ENCODE measurements around the gene ZNF148.
"Not testable (repeated sequence)": the region's sequence is repeated elsewhere in the genome, so short reads cannot be mapped to it uniquely, and the experiment has no call there.

The ZNF148 gene

GRCh38 chr3:125374996-125375941 is at the start of gene ZNF148:
ZNF148 (minus strand) TSS chr3:125375325; CDS start chr3:125313640, 61,685 bp downstream.
- DNase-seq = peak; percentile 56

- no peak for DNase-seq
Observed at GRCh38 chr3:125418306-125418705, 43.2 kb upstream of the ZNF148 start.

- no peak for DNase-seq
Observed at GRCh38 chr3:125416235-125416634, 41.1 kb upstream of the ZNF148 start.

- no peak for DNase-seq
Observed at GRCh38 chr3:125414669-125415068, 39.5 kb upstream of the ZNF148 start.

- DNase-seq = no peak
Observed at GRCh38 chr3:125410922-125411321, 35.8 kb upstream of the ZNF148 start.

GRCh38 chr3:125406070-125406469 is 30.9 kb upstream of the ZNF148 start:
- no peak for DNase-seq

GRCh38 chr3:125405515-125405914 is 30.4 kb upstream of the ZNF148 start:
- not testable (repeated sequence) for DNase-seq

- no peak for DNase-seq
Observed at GRCh38 chr3:125403789-125404188, 28.7 kb upstream of the ZNF148 start.

GRCh38 chr3:125402639-125403038 is 27.5 kb upstream of the ZNF148 start:
- no peak for DNase-seq

- DNase-seq = no peak
Observed at GRCh38 chr3:125401402-125401801, 26.3 kb upstream of the ZNF148 start.

- DNase-seq = peak; percentile 2
Observed at GRCh38 chr3:125398952-125399351, 23.8 kb upstream of the ZNF148 start.

- DNase-seq = no peak
Observed at GRCh38 chr3:125395091-125395490, 20.0 kb upstream of the ZNF148 start.

GRCh38 chr3:125394406-125394805 is 19.3 kb upstream of the ZNF148 start:
- no peak for DNase-seq

- DNase-seq = no peak
Observed at GRCh38 chr3:125389282-125389681, 14.2 kb upstream of the ZNF148 start.

GRCh38 chr3:125388369-125388768 is 13.2 kb upstream of the ZNF148 start:
- not testable (repeated sequence) for DNase-seq

- no peak for DNase-seq
Observed at GRCh38 chr3:125386811-125387210, 11.7 kb upstream of the ZNF148 start.

- DNase-seq = no peak
Observed at GRCh38 chr3:125383744-125384143, 8.6 kb upstream of the ZNF148 start.

GRCh38 chr3:125382298-125382697 is 7.2 kb upstream of the ZNF148 start:
- DNase-seq = no peak

- no peak for DNase-seq
Observed at GRCh38 chr3:125381743-125382142, 6.6 kb upstream of the ZNF148 start.

GRCh38 chr3:125381314-125381713 is 6.2 kb upstream of the ZNF148 start:
- DNase-seq = no peak

- no peak for DNase-seq
Observed at GRCh38 chr3:125379483-125379882, 4.4 kb upstream of the ZNF148 start.

GRCh38 chr3:125378762-125379161 is 3.6 kb upstream of the ZNF148 start:
- DNase-seq = no peak

GRCh38 chr3:125375950-125376679 is 990 bp upstream of the ZNF148 start:
- DNase-seq = peak; percentile 20

- no peak for DNase-seq
Observed at GRCh38 chr3:125374501-125374995, 577 bp downstream of the ZNF148 start.

Data from NCI-H2081 treated with DMSO at 0.1 percent for 48 hours (cell line).